Stimulated activated CD8-positive, alpha-beta memory T cell treated with anti-CD3 and anti-CD28 coated beads, Interleukin-4, amount 100 ng/mL, for 24 hours (primary cell): ENCODE measurements around the gene TBX6.
"Not testable (repeated sequence)": the region's sequence is repeated elsewhere in the genome, so short reads cannot be mapped to it uniquely, and the experiment has no call there.

Experiments
- DNase-seq: peaks from one replicate; pipeline ENCODE4 v3.0.0-alpha.2; 2020; ENCODE audit warnings: low read depth

Gene TBX6

DNA sequence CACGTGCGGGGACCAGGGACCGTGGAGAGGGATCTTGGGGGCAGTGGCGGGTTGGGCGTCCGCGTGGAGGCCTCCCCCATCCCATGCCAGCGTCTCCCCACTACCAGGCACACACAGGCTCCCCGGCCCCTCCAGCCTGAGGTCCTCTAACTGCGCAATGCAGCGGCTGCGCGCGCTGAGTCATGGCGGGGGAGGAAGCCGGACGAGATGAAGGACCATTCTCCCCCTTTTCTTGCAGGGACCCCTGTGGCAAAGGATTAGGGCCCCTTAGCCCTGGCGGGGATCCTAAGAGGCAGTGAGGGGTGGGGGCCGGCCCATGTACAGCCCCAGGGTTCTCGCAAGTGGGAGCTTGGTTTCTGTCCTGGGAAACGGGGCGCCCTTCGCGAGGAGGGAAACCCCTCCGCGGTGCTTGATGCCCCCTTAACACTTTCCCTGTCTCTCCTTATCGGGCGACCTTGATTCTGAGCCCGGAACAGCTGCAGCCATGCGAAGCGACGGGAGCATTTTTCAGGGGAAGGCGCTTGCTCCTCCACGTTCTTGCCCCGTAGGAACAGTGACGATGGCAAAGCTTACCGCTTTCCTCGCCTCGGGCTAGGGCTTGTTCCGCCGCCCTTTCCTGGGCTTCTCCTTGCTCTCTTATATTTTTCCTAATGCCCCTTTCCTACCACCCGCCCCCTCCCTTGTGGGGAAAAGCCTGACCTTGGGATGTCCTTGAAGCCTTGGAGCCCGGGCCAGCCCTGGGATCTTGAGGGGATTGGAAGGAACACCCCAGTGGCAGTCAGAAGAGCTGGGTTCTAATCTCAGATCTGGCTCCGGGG, 25.6 kb downstream of the TBX6 start:
- DNase-seq, result no peak

DNA sequence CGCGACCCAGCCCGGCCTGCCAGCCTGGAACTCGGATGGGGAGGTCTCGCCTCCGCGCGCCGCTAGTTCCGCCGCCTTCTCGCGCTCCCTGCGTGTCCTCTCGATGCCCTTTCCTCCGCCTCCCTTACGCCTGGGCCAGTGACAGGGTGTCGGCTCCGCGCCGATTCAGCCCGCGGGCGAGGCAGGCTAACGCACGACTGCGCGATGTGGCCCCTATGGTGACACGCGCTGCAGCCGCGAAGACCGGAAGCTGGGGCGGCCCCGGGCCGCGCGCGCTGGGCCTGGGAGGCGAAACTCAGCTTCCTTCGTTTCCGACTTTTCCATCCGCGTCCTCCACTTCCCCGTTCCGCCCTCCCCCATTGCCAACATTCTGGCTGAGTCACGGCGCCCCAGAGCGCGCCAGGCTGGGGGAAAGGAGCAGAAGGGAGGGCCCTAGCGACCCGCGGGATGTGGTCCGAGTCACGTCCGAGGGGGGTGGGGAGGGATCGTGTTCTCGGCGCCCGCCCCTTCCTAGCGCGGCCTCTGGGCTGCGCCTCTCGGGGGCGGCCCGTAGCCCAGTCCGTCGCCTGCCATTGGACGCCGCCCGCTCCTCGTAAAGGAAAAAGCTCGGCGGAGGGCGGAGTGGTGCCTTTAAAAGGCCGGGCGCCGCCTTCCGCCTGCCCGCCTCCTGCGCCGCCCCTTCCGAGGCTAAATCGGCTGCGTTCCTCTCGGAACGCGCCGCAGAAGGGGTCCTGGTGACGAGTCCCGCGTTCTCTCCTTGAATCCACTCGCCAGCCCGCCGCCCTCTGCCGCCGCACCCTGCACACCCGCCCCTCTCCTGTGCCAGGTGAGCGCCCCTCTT, 26.4 kb downstream of the TBX6 start, which contains the start of gene ALDOA:
Gene ALDOA (plus strand): TSS at position 659 of the 841 bp plus-strand sequence. CDS start 1,138 bp downstream, outside the sequence.
- peak; percentile 94 for DNase-seq

- DNase-seq, result no peak
Measured at GRCh38 chr16:30064729-30065101, 27.0 kb downstream of the TBX6 start.

DNA sequence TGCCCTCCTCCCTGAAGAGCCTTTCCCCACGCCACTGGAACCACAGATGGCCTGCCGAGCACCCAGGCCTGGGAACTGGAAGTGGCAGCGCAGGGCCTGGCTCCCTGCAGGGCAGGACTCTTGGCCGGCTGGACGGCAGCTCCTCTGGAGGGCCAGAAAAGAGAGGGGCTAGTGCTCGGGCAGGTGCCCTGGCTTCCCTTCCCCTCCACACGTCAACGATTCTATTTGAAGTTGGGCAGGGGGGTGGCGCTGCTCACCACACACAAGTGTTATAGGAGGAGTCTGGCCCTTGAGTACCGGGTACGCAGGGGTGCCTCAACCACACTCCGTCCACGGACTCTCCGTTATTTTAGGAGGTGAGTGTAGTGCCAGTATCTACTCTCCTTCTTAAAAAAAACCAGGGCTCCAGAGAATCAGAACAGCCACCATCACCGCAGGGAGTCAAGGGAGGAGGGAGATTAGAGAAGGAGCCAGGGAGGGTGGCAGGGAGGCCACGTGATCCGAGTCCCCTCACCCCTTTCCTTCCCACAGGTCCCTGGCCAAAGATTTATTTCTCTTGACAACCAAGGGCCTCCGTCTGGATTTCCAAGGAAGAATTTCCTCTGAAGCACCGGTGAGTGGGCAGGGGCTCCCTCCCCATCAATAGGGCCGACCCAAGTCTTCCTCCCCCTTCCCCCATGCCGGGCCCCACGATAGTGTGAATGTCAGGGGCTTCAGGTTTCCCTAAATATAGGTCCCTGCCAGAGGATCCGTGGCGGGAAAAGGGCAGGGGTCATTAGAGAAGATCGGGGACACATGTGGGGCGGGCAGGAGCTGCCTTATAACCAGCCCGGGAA, 27.6 kb downstream of the TBX6 start:
- peak; percentile 58 for DNase-seq

DNA sequence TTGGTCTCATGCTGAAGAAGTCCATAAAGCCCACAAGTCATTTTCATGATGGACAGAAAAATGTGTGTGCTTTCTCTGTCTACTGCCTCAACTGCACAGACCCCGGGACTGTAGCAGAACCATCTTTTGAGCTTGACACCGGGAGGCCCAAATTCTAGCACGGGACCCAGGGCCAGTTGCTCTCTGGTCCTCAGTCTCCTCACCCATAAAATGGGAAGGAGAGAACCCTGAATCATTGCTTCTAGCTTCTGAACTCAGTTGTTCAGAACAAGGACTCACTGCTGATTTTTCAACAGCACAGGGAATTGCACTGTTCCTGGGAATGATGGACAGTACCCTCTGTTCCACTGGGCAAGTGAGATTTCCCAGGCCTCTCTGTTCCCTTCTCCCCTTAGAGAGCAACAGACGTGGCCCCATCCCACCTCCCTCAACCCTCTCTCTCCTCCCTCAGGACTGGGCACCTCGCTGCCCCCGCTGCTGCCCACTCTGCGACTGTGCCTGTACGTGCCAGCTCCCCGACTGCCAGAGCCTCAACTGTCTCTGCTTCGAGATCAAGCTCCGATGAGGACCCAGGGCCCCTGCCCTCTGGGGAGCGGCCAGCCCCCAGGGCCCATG, 28.3 kb downstream of the TBX6 start:
- DNase-seq, result no peak

GRCh38 chr16:30060836-30061554, 30.7 kb downstream of the TBX6 start:
- DNase-seq, result no peak

GRCh38 chr16:30060346-30060745, 31.4 kb downstream of the TBX6 start:
- DNase-seq, result no peak

DNA sequence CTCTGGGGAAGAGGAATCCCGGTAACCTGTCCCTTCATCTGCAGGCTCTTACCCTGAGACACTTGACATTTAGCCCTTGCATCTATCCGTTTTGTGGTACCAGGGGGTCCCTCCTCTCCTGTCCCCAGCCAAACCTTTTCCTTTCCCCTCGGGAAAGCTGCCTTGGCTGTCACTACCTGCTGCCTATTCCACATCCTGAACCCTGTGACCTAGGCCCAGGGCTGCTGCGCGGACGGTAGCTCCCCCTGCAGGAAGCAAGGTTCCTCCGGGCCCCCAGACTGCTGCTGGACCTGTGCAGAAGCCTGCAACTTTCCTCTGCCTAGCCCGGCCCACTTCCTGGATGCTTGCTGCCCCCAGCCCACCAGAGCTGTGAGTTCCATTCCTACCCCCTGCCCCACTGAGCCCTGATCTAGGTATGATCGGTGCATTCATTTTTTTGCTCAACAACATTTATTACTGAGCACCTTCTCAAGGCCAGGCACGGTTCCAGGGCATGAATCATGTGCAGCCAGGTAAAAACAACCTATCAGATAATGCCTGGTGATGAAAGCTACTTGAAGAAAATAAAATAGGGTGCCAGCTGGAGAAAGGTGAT, 36.7 kb downstream of the TBX6 start:
- no peak for DNase-seq

DNA sequence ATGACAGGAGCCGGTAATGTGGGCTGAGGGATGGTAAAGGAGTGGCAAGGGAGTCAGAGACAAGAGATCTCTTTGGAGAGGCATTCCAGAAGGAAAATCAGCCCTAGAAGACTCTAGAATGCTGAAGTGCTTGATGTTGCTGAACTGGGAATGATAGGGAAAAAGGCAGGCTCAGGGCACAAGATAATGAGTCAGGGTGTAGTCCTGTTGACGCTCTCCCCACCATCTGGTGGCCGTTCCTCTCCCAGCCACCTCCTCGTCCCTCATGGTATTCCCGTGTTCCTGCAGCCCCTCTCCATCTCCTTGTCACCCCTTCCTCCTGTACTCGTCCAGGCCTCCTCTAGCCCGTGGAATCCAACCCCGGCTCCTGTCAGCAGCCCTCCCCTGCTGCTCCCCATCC, 37.3 kb downstream of the TBX6 start:
- no peak for DNase-seq

GRCh38 chr16:30053376-30054015, 38.2 kb downstream of the TBX6 start:
- DNase-seq, result no peak

GRCh38 chr16:30052671-30053372, 38.9 kb downstream of the TBX6 start:
- DNase-seq, result peak; percentile 87

DNA sequence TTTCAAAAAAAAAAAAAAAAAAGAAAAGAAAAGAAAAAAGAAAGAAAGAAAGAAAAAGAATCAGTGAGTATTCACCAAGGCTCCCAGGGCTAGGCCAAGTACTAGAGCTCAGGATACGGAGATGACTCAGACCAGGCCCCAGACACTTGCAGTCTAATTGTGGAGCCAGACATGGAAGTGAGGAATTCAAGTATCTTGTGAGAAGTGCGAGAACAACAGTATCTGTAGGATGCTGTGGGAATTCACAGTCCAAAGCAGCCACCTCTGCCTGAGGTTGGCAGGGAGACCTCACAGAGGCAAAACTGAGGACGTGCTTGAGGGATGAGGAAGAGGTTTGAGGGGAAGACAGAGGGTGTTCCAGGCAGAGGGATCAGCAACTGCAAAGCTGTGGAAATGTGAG, 40.2 kb downstream of the TBX6 start:
- DNase-seq, result no peak

DNA sequence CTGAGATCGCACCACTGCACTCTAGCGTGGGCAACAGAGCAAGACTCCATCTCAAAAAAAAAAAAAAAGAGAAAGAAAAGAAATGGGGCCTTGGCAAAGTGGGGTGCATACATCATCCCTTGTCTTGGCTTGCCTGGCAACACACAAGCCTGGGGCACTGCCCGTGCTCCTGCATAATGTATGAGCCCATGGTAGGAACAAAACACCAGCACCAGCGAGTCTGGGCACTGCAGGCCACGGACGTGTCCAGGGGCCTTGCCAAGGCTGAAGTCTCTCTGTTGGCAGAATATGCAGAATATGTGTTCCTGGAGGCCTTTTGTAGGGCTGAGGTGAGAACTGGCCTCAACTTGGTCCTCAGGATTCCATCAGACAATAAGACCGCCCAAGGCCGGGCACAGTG, 41.9 kb downstream of the TBX6 start:
- DNase-seq, result no peak

- no peak for DNase-seq
Measured at GRCh38 chr16:30046588-30046987, 45.1 kb downstream of the TBX6 start.

DNA sequence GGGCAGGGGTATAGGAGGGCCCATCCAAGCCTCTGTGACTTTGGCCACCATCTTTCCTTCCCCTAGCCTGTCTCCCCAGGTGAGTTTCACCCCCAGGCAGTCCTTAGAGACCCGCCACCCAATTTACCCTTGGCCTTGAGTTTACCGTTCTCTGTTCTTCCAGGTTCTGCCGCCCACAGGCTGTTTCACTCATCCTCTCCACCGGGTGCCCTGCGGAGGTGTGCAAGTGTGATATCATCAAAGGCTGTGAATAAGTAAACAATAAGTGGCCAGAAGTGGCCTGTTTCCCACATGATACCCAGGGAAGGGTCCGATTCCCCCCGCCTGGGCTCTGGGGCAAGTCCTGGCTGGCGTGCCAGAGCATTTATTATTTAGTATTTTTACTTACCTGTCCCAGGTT, 45.5 kb downstream of the TBX6 start:
- no peak for DNase-seq

DNA sequence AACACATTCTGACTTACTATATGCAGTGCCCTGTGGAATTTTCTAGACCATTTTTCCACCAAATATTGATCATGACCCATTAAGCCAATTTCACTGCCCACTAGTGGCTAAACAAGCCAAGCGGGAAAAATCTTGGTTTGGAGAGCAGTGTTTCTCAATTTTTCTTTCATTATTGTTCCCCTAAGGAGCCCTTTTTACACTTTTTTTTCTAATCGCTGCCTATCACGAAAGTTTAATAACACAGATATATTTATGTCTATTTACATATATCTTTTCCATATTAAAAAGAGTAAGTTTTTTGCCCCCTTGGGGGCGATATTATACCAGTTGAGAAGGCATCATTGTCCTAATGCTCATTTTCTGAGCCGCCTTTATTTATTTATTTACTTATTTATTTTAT, 49.9 kb downstream of the TBX6 start:
- no peak for DNase-seq

- not testable (repeated sequence) for DNase-seq
Measured at GRCh38 chr16:30040690-30041089, 51.0 kb downstream of the TBX6 start.

DNA sequence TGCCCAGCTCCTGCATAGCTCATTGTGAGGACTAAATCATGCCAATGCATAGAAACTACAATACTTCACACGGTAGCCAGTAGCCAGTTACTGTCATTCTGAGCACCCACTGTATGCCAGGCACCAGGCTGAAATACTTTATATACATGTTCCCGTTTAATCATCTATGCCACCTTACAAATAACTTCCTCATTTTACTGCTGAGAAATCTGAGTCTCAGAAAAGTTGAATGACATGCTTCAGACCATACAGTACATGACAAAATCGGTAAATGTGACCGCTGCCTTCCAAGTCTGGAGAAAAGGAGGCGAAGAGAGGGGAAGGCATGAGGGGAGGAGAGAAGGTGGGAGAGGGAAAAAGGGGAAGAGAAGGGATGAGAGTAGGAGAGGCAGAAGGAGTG, 51.5 kb downstream of the TBX6 start:
- DNase-seq, result no peak
